Stimulated activated naive CD8-positive, alpha-beta T cell treated with anti-CD3 and anti-CD28 coated beads, Interleukin-15, Interleukin-2, amounts not matched to agents 100 ng/mL and 50 ng/mL, for 24 hours (primary cell): ENCODE measurements around the gene TAPBP.

Experiments used
- H3K27ac Mint-ChIP-seq: one replicate; pipeline ENCODE4 v1.8.0; 2021; ENCODE audit warnings: mild to moderate bottlenecking, mixed read lengths
- H3K27me3 Mint-ChIP-seq: one replicate; pipeline ENCODE4 v1.8.0; 2021; ENCODE audit warnings: mixed read lengths
- H3K36me3 Mint-ChIP-seq: one replicate; pipeline ENCODE4 v1.8.0; 2021; ENCODE audit warnings: low read depth, mixed read lengths
- H3K4me1 Mint-ChIP-seq: one replicate; pipeline ENCODE4 v1.8.0; 2021; ENCODE audit warnings: low read depth, mixed read lengths
- H3K4me3 Mint-ChIP-seq: one replicate; pipeline ENCODE4 v1.8.0; 2021; ENCODE audit warnings: mild to moderate bottlenecking, mixed read lengths
- H3K9me3 Mint-ChIP-seq: one replicate; pipeline ENCODE4 v1.8.0; 2021; ENCODE audit warnings: mixed read lengths

TAPBP gene

GRCh38 chr6:33333666-33334065, 19.8 kb upstream of the TAPBP start:
- peak overlapping the region; percentile 58 for H3K27ac Mint-ChIP-seq
- H3K9me3 Mint-ChIP-seq = no peaks in the 10 kb centered on the region
- no peaks in the 10 kb centered on the region for H3K27me3 Mint-ChIP-seq

GRCh38 chr6:33330736-33331135, 16.9 kb upstream of the TAPBP start:
- Mint-ChIP-seq H3K27me3 (no peaks in the 10 kb centered on the region), H3K4me3 (no peak overlapping the region), H3K4me1 (peaks cover 35% of the 10 kb centered on the region), H3K36me3 (no peaks in the 10 kb centered on the region), H3K27ac (no peak overlapping the region), H3K9me3 (no peaks in the 10 kb centered on the region)

More at GRCh38 chr6:33333666-33334065, 19.8 kb upstream of the TAPBP start:
- Mint-ChIP-seq H3K36me3 (no peaks in the 10 kb centered on the region), H3K4me3 (no peak overlapping the region), H3K4me1 (peaks cover 35% of the 10 kb centered on the region)

DNA sequence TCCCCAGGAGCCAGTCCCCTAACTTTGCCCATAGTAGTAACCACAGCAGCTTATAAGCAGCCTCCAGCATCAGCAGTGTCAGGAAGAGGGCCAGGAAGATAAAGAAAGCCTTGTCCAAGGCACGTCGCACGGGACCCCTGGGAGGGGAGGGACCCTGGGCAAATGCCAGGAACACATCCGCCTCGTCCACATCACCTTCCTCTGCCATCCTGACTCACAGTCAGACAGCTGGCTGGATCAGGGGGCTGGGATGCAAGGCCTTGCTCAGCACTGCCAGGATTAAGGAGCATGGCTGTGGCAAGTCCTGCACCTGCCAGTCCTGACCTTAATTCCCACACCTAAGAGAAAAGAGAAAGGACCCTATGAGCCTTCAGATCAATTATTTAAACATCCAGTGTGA, 15.2 kb upstream of the TAPBP start:
- Mint-ChIP-seq H3K4me3 (no peak overlapping the region), H3K27me3 (no peaks in the 10 kb centered on the region), H3K4me1 (peaks cover 35% of the 10 kb centered on the region), H3K9me3 (no peaks in the 10 kb centered on the region), H3K36me3 (no peaks in the 10 kb centered on the region), H3K27ac (no peak overlapping the region)

DNA sequence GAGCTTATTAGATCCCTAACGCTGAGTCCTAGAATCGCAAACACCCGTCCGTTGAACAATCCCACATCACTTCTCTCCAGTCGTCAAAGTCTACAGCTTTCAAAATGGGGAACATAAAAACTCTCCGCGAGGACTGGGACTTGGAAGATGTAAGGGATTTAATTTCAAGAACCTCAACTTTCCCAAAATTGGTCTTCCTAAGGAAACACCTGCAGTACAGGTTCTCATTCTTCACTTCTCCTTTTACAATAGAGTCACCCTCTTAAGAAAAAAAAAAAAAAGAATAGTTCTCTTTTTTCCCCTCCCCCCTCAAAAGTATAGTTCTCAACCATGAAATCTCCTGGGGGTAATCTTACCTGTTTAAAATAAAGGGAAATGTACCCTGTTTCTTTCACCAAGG, 10.2 kb upstream of the TAPBP start:
- H3K4me1 Mint-ChIP-seq = peaks cover 41% of the 10 kb centered on the region
- no peaks in the 10 kb centered on the region for H3K9me3 Mint-ChIP-seq
- H3K36me3 Mint-ChIP-seq = peaks cover 34% of the 10 kb centered on the region
- peak overlapping the region; percentile 98 for H3K27ac Mint-ChIP-seq
- peak overlapping the region; percentile 93 for H3K4me3 Mint-ChIP-seq
- no peaks in the 10 kb centered on the region for H3K27me3 Mint-ChIP-seq

DNA sequence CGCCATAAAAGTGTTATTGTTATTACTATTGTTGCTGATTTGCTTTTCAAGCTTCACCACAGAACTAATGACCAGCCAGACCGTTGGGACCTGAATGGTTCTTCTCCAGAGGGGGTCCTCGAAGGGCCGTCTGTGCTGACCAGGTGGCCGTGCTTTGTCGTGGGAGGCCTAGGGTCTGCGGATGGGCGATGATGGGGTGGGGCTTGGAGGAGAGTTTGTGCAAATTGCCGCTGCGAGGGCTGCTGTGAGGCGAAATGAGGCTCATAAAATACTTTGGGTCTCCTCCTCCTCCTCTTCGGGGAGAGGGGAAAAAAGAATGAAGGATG, 9.7 kb upstream of the TAPBP start:
- Mint-ChIP-seq H3K27ac (peak overlapping the region; percentile 98), H3K4me1 (peaks cover 46% of the 10 kb centered on the region), H3K9me3 (no peaks in the 10 kb centered on the region), H3K4me3 (peak overlapping the region; percentile 93), H3K27me3 (no peaks in the 10 kb centered on the region), H3K36me3 (peaks cover 40% of the 10 kb centered on the region)

DNA sequence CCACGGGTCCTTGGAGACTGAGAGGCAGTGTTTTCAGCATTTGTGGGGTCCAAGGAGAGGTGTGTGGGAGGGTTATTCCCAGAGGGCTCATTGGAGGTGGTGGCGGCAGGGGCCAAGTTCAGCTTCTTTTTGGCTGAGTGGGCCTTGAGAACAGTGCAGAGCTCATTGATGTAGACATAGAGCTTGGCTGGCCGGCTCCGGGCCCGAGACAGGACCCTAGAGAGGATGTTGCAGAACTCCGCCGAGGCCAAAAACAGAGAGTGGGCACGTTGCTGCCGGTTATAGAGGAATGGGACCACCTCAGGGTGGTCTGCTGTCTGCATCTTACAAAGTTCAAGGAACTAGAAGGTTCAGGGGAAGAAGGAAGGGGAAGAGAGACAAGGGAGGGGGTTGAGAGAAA, 7.3 kb upstream of the TAPBP start:
- peaks cover 46% of the 10 kb centered on the region for H3K36me3 Mint-ChIP-seq
- no peaks in the 10 kb centered on the region for H3K9me3 Mint-ChIP-seq
- peaks cover 67% of the 10 kb centered on the region for H3K4me1 Mint-ChIP-seq
- no peaks in the 10 kb centered on the region for H3K27me3 Mint-ChIP-seq
- H3K4me3 Mint-ChIP-seq = peak overlapping the region; percentile 93
- H3K27ac Mint-ChIP-seq = peak overlapping the region; percentile 98

- Mint-ChIP-seq H3K27me3 (no peaks in the 10 kb centered on the region), H3K4me1 (peaks cover 71% of the 10 kb centered on the region), H3K36me3 (peaks cover 46% of the 10 kb centered on the region), H3K4me3 (peak overlapping the region; percentile 93), H3K9me3 (no peaks in the 10 kb centered on the region), H3K27ac (peak overlapping the region; percentile 98)
Observed at GRCh38 chr6:33320315-33321181, 6.7 kb upstream of the TAPBP start.

DNA sequence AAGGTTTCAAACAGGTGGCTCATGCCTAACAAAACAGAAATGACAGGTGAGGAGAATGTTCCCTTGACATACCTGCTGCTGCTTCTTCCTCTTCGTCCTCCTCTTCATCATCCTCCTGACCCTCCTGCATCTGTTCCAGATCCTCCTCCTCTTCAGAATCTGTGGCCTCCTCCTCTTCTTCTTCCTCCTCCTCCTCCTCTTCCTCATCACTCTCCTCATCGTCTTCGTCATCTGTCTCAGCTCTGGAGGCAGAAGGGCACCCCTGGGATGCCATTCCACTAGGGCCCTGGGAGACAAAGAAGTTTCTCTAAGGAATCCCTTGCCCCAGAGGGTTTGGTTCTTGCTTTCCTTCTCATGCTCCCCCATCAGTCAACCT, 6.0 kb upstream of the TAPBP start:
- no peak overlapping the region for H3K4me3 Mint-ChIP-seq
- H3K4me1 Mint-ChIP-seq = peaks cover 77% of the 10 kb centered on the region
- H3K9me3 Mint-ChIP-seq = no peaks in the 10 kb centered on the region
- H3K27ac Mint-ChIP-seq = peak overlapping the region; percentile 38
- H3K36me3 Mint-ChIP-seq = peaks cover 46% of the 10 kb centered on the region
- H3K27me3 Mint-ChIP-seq = no peaks in the 10 kb centered on the region

GRCh38 chr6:33318426-33319073, 4.7 kb upstream of the TAPBP start:
- H3K4me1 Mint-ChIP-seq = peaks cover 75% of the 10 kb centered on the region
- H3K36me3 Mint-ChIP-seq = peaks cover 46% of the 10 kb centered on the region
- no peaks in the 10 kb centered on the region for H3K27me3 Mint-ChIP-seq
- H3K9me3 Mint-ChIP-seq = no peaks in the 10 kb centered on the region
- peak overlapping the region; percentile 95 for H3K27ac Mint-ChIP-seq
- H3K4me3 Mint-ChIP-seq = peak overlapping the region; percentile 89

DNA sequence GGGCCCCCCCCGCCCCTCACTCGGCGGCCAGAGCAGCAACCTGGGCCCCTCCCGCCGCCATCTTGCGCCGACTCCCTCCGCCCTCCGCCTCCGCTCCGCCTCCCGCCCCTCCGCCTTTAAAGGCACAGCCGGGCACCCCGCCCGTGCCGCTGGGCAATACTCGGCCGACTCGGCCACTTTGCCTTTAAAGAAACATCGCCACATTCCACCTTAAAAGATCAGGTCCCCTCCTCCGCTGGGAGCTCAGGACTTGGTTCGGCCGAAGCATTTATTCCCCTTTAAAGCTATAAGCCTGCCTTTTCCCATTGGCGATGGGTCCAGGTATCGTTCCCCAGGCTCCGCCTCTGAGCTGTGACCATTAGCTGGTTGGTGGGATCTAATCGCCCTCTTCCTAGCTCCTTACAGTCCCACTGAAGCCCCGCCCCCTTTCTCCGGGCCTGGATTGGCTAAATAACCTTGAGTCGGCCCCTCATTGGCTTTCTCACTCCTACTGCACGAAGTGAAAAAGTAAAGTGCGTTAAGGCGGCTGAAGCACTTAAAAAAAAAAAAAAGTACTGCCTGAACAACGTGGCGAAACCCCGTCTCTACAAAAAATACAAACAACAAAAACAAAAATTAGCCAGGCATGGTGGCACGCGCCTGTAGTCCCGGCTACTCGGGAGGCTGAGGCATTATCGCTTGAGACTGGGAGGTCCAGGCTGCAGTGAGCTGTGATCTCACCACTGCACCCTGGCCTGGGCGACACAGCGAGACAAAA, 4.0 kb upstream of the TAPBP start, which contains the start of gene ZBTB22:
Gene ZBTB22 (minus strand): TSS at position 76 of the 757 bp plus-strand sequence. CDS start 828 bp downstream, outside the sequence.
- H3K4me3 Mint-ChIP-seq = peak within 1 kb of the TSS; percentile 89
- H3K9me3 Mint-ChIP-seq = no peaks in the 10 kb centered on the region
- H3K27ac Mint-ChIP-seq = peak within 1 kb of the TSS; percentile 95
- H3K4me1 Mint-ChIP-seq = peaks cover 74% of the 10 kb centered on the region
- H3K36me3 Mint-ChIP-seq = peaks cover 52% of the 10 kb centered on the region
- H3K27me3 Mint-ChIP-seq = no peaks in the 10 kb centered on the region

- Mint-ChIP-seq H3K27ac (no peak overlapping the region), H3K36me3 (peaks cover 54% of the 10 kb centered on the region), H3K4me3 (peak overlapping the region; percentile 89), H3K9me3 (no peaks in the 10 kb centered on the region), H3K4me1 (peaks cover 77% of the 10 kb centered on the region), H3K27me3 (no peaks in the 10 kb centered on the region)
Observed at GRCh38 chr6:33317419-33317668, 3.5 kb upstream of the TAPBP start.

DNA sequence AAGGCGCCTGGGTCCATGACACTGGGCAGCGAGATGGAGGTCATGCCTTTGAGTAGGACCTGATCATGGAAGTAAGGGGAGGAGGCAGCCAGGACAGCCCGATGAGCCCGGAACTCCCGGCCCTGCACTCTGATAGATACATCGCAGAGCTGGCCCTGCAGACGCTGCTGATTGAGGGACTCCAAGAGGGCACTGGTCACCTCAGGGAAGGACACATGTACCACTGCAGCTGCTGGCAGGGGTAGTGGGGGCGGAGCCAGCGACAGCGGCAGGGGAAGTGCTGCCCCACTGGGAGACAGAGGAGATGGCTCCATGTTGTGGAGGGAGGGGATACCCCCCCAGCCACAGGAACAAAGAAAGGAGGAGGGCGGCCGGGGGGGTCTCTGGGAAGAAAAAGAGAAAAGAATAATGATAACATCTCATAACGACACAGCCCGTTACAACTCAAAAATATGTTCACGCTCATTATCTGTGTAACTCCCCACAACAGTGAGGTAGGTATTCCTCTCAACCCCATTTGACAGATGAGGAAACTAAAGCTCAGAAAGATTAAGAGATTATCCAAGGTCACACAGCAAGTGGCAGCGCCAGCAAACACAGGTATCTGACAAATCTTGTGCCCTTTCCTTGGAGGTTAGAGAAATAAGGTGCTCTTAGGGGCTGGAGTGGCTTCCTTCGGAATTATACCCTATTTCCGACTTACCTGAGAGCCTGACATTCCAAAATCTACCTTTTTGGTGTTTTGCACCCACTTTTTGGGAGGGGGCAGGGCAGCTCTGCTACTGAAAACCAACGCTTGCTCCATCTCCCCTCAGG, 2.9 kb upstream of the TAPBP start:
- H3K4me3 Mint-ChIP-seq = peak overlapping the region; percentile 89
- peak overlapping the region; percentile 68 for H3K27ac Mint-ChIP-seq
- no peaks in the 10 kb centered on the region for H3K9me3 Mint-ChIP-seq
- peaks cover 78% of the 10 kb centered on the region for H3K4me1 Mint-ChIP-seq
- H3K27me3 Mint-ChIP-seq = no peaks in the 10 kb centered on the region
- peaks cover 54% of the 10 kb centered on the region for H3K36me3 Mint-ChIP-seq

DNA sequence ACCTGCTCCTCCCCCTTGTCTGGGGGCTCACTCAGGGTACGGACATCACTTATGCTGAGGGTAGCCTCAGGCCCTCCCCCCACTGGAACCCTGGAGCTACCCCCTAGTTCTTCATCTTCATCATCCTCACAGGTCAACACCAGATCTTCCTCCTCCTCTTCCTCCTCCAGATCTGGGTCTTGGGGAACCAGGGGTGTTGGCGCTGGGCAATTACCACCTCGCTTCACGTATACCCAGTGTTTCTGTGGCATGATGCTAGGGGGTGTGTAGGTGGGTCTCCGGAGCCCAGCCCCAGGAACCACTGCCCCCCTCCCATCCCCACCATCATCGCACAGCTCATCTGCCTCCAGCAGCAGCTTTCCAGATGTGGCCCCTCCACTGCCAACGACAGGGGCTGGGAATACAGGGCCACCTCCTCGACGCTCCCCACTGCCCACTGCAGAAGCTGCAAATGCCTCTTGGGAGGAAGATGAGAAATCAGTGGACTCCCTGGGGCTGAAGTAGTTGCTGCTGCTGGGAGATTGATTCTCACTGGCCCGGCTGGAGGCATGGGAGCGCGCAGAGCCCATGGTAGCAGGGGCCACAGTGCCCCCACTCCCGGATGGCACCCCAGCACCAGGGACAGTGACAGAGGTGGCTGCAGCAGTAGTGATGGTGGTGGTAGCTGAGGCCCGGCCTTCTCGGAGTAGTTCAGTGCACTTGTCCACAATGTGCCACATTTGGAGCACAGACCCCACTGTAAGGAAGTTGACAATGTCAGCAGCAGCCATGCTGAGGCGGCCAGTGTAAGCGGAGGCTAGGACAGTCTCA, 2.1 kb upstream of the TAPBP start:
- H3K9me3 Mint-ChIP-seq = no peaks in the 10 kb centered on the region
- no peaks in the 10 kb centered on the region for H3K27me3 Mint-ChIP-seq
- H3K4me1 Mint-ChIP-seq = peaks cover 75% of the 10 kb centered on the region
- H3K27ac Mint-ChIP-seq = peak overlapping the region; percentile 68
- peak overlapping the region; percentile 89 for H3K4me3 Mint-ChIP-seq
- peaks cover 53% of the 10 kb centered on the region for H3K36me3 Mint-ChIP-seq
